ENCODE measurements around the gene DPYD. TPM values are rescaled to one million over a fixed set of nuclear protein-coding genes. Genes with fewer than 3 reads are reported as not detected.

The DPYD gene
- total RNA-seq, 1 donor from 2014 or later: 8.8 TPM

GRCh38 chr1:97337250-97338030, 583.4 kb downstream of the DPYD start:
- H2AFZ ChIP-seq (ENCODE audit: low read depth, low read length): no peak overlapping the region
- peaks cover 35% of the 10 kb centered on the region for H3K4me1 ChIP-seq (ENCODE audit: insufficient read depth, low read length)
- H3K4me3 ChIP-seq (ENCODE audit: insufficient read depth, low read depth, low read length): no peak overlapping the region
- Mint-ChIP-seq H3K9me3 (ENCODE audit: unreplicated experiment) (no peaks in the 10 kb centered on the region), H3K4me1 (ENCODE audit: low read depth, unreplicated experiment) (peaks cover 43% of the 10 kb centered on the region), H3K4me3 (ENCODE audit: unreplicated experiment) (no peak overlapping the region), H3K27me3 (ENCODE audit: low read depth, unreplicated experiment) (no peaks in the 10 kb centered on the region), H3K27ac (ENCODE audit: unreplicated experiment) (no peak overlapping the region), H3K36me3 (ENCODE audit: low read depth, unreplicated experiment) (no peaks in the 10 kb centered on the region)
- DNase-seq (ENCODE audit: low read depth) (peak; percentile 58), FAIRE-seq (no peak)
- H4K20me1 ChIP-seq (ENCODE audit: insufficient read depth, low read length): no peaks in the 10 kb centered on the region
- no peaks in the 10 kb centered on the region for H3K27me3 ChIP-seq (ENCODE audit: insufficient read depth, low read length)
- no peaks in the 10 kb centered on the region for H3K9me3 ChIP-seq (ENCODE audit: insufficient read depth, low read depth, low read length)
- H3K79me2 ChIP-seq (ENCODE audit: insufficient read depth, low read length): no peaks in the 10 kb centered on the region
- no peak for TF ChIP-seq EZH2 (IDR thresholded peaks at IDR 0.05; ENCODE audit: insufficient read depth, low read length)
- TF ChIP-seq CTCF (IDR thresholded peaks at IDR 0.05; ENCODE audit: insufficient read depth, low read depth, low read length): no peak
- H3K9ac ChIP-seq (ENCODE audit: low read length): no peak overlapping the region
- H3K36me3 ChIP-seq (ENCODE audit: insufficient read depth, low read length): no peaks in the 10 kb centered on the region
- H3K4me2 ChIP-seq (ENCODE audit: low read length): peak overlapping the region; percentile 11
- H3K27ac ChIP-seq (ENCODE audit: low read depth, low read length): no peak overlapping the region

- DNase-seq (ENCODE audit: low read depth) (peak; percentile 98), FAIRE-seq (peak; percentile 85)
- H3K4me1 ChIP-seq (ENCODE audit: insufficient read depth, low read length): peaks cover 33% of the 10 kb centered on the region
- Mint-ChIP-seq H3K36me3 (ENCODE audit: low read depth, unreplicated experiment) (no peaks in the 10 kb centered on the region), H3K27me3 (ENCODE audit: low read depth, unreplicated experiment) (no peaks in the 10 kb centered on the region), H3K9me3 (ENCODE audit: unreplicated experiment) (no peaks in the 10 kb centered on the region), H3K27ac (ENCODE audit: unreplicated experiment) (peak overlapping the region; percentile 87), H3K4me1 (ENCODE audit: low read depth, unreplicated experiment) (peaks cover 42% of the 10 kb centered on the region), H3K4me3 (ENCODE audit: unreplicated experiment) (no peak overlapping the region)
- no peak overlapping the region for H2AFZ ChIP-seq (ENCODE audit: low read depth, low read length)
- no peak overlapping the region for H3K9ac ChIP-seq (ENCODE audit: low read length)
- no peaks in the 10 kb centered on the region for H4K20me1 ChIP-seq (ENCODE audit: insufficient read depth, low read length)
- H3K9me3 ChIP-seq (ENCODE audit: insufficient read depth, low read depth, low read length): no peaks in the 10 kb centered on the region
- peak overlapping the region; percentile 62 for H3K4me2 ChIP-seq (ENCODE audit: low read length)
- no peaks in the 10 kb centered on the region for H3K79me2 ChIP-seq (ENCODE audit: insufficient read depth, low read length)
- H3K4me3 ChIP-seq (ENCODE audit: insufficient read depth, low read depth, low read length): no peak overlapping the region
- TF ChIP-seq EZH2 (IDR thresholded peaks at IDR 0.05; ENCODE audit: insufficient read depth, low read length) (no peak), CTCF (IDR thresholded peaks at IDR 0.05; ENCODE audit: insufficient read depth, low read depth, low read length) (no peak)
- H3K36me3 ChIP-seq (ENCODE audit: insufficient read depth, low read length): no peaks in the 10 kb centered on the region
- no peaks in the 10 kb centered on the region for H3K27me3 ChIP-seq (ENCODE audit: insufficient read depth, low read length)
- H3K27ac ChIP-seq (ENCODE audit: low read depth, low read length): peak overlapping the region; percentile 32
Observed at GRCh38 chr1:97334454-97334853, 586.4 kb downstream of the DPYD start.

GRCh38 chr1:97332716-97333115, 588.1 kb downstream of the DPYD start:
- Histone ChIP-seq H3K79me2 (ENCODE audit: insufficient read depth, low read length) (no peaks in the 10 kb centered on the region), H3K4me1 (ENCODE audit: insufficient read depth, low read length) (peaks cover 33% of the 10 kb centered on the region), H2AFZ (ENCODE audit: low read depth, low read length) (no peak overlapping the region), H3K27me3 (ENCODE audit: insufficient read depth, low read length) (no peaks in the 10 kb centered on the region), H3K27ac (ENCODE audit: low read depth, low read length) (peak overlapping the region; percentile 54), H3K9ac (ENCODE audit: low read length) (no peak overlapping the region), H4K20me1 (ENCODE audit: insufficient read depth, low read length) (no peaks in the 10 kb centered on the region), H3K36me3 (ENCODE audit: insufficient read depth, low read length) (no peaks in the 10 kb centered on the region), H3K9me3 (ENCODE audit: insufficient read depth, low read depth, low read length) (no peaks in the 10 kb centered on the region), H3K4me3 (ENCODE audit: insufficient read depth, low read depth, low read length) (no peak overlapping the region), H3K4me2 (ENCODE audit: low read length) (peak overlapping the region; percentile 2)
- Mint-ChIP-seq H3K4me3 (ENCODE audit: unreplicated experiment) (no peak overlapping the region), H3K27ac (ENCODE audit: unreplicated experiment) (peak overlapping the region; percentile 37), H3K4me1 (ENCODE audit: low read depth, unreplicated experiment) (peaks cover 42% of the 10 kb centered on the region), H3K36me3 (ENCODE audit: low read depth, unreplicated experiment) (no peaks in the 10 kb centered on the region), H3K9me3 (ENCODE audit: unreplicated experiment) (no peaks in the 10 kb centered on the region), H3K27me3 (ENCODE audit: low read depth, unreplicated experiment) (no peaks in the 10 kb centered on the region)
- FAIRE-seq (no peak), DNase-seq (ENCODE audit: low read depth) (peak; percentile 90)
- no peak for TF ChIP-seq CTCF (IDR thresholded peaks at IDR 0.05; ENCODE audit: insufficient read depth, low read depth, low read length)
- no peak for TF ChIP-seq EZH2 (IDR thresholded peaks at IDR 0.05; ENCODE audit: insufficient read depth, low read length)

Data from astrocyte (in vitro differentiated cells and primary cell).